ENCODE data around the gene PRND.

GRCh38 chr20:4674672-4675071 is 47.0 kb upstream of the PRND start:
- TF ChIP-seq CTCF (optimal IDR thresholded peaks at IDR 0.05 in 1 of 3, IDR thresholded peaks at IDR 0.05 in 1 of 3, conservative IDR thresholded peaks at IDR 0.05 in 1 of 3; ENCODE audit: extremely low read depth in 1 of 3, insufficient read depth in 2 of 3, low read length in 3 of 3) (no peak), EZH2 (IDR thresholded peaks at IDR 0.05; ENCODE audit: low read length) (no peak)
